ENCODE results near the gene ZC3H12C. TPM values are rescaled to one million over a fixed set of nuclear protein-coding genes. Genes with fewer than 3 reads are reported as not detected.
"Not testable (repeated sequence)": the region's sequence is repeated elsewhere in the genome, so short reads cannot be mapped to it uniquely, and the experiment has no call there.

ZC3H12C gene
- total RNA-seq, 1 donor from 2014 or later = 9.6 TPM

GRCh38 chr11:110190885-110191284 is 97.7 kb downstream of the ZC3H12C start:
- H3K4me3 Mint-ChIP-seq (ENCODE audit: low read depth) = no peak overlapping the region
- H3K27me3 Mint-ChIP-seq = no peaks in the 10 kb centered on the region
- no peak for TF ChIP-seq CTCF (IDR thresholded peaks at IDR 0.05; ENCODE audit: unreplicated experiment)
- no peak for DNase-seq (ENCODE audit: low spot score, unreplicated experiment)
- peaks cover 1% of the 10 kb centered on the region for H3K36me3 Mint-ChIP-seq (ENCODE audit: insufficient read depth)
- H3K27ac Mint-ChIP-seq = no peak overlapping the region
- peaks cover 9% of the 10 kb centered on the region for H3K9me3 Mint-ChIP-seq (ENCODE audit: low read depth)
- H3K4me1 Mint-ChIP-seq (ENCODE audit: low read depth) = no peaks in the 10 kb centered on the region

- H3K36me3 Mint-ChIP-seq (ENCODE audit: insufficient read depth); H3K9me3 Mint-ChIP-seq (ENCODE audit: low read depth); H3K27me3 Mint-ChIP-seq; H3K4me3 Mint-ChIP-seq (ENCODE audit: low read depth); H3K27ac Mint-ChIP-seq; DNase-seq (ENCODE audit: low spot score, unreplicated experiment); H3K4me1 Mint-ChIP-seq (ENCODE audit: low read depth): not testable (repeated sequence)
Measured at GRCh38 chr11:110192604-110193282, 99.6 kb downstream of the ZC3H12C start.

GRCh38 chr11:110194211-110194766 is 101.1 kb downstream of the ZC3H12C start:
- not testable (repeated sequence) for H3K27ac Mint-ChIP-seq; H3K4me1 Mint-ChIP-seq (ENCODE audit: low read depth); H3K9me3 Mint-ChIP-seq (ENCODE audit: low read depth); H3K4me3 Mint-ChIP-seq (ENCODE audit: low read depth); H3K27me3 Mint-ChIP-seq; DNase-seq (ENCODE audit: low spot score, unreplicated experiment); H3K36me3 Mint-ChIP-seq (ENCODE audit: insufficient read depth)

GRCh38 chr11:110196241-110196754 is 103.1 kb downstream of the ZC3H12C start:
- Mint-ChIP-seq H3K4me3 (ENCODE audit: low read depth) (no peak overlapping the region), H3K27ac (no peak overlapping the region), H3K27me3 (no peaks in the 10 kb centered on the region), H3K9me3 (ENCODE audit: low read depth) (no peaks in the 10 kb centered on the region), H3K36me3 (ENCODE audit: insufficient read depth) (peaks cover 1% of the 10 kb centered on the region), H3K4me1 (ENCODE audit: low read depth) (no peaks in the 10 kb centered on the region)
- DNase-seq (ENCODE audit: low spot score, unreplicated experiment) = no peak
- TF ChIP-seq CTCF (IDR thresholded peaks at IDR 0.05; ENCODE audit: unreplicated experiment) = no peak

GRCh38 chr11:110196884-110197420 is 103.8 kb downstream of the ZC3H12C start:
- no peak overlapping the region for H3K27ac Mint-ChIP-seq

More at GRCh38 chr11:110196884-110197420, 103.8 kb downstream of the ZC3H12C start:
- H3K27me3 Mint-ChIP-seq = no peaks in the 10 kb centered on the region
- no peaks in the 10 kb centered on the region for H3K4me1 Mint-ChIP-seq (ENCODE audit: low read depth)
- DNase-seq (ENCODE audit: low spot score, unreplicated experiment) = no peak
- no peak for TF ChIP-seq CTCF (IDR thresholded peaks at IDR 0.05; ENCODE audit: unreplicated experiment)
- peaks cover 1% of the 10 kb centered on the region for H3K36me3 Mint-ChIP-seq (ENCODE audit: insufficient read depth)
- no peaks in the 10 kb centered on the region for H3K9me3 Mint-ChIP-seq (ENCODE audit: low read depth)
- no peak overlapping the region for H3K4me3 Mint-ChIP-seq (ENCODE audit: low read depth)
